GM19438 (cell line): ENCODE results near the gene MDM2.

Experiments
- ATAC-seq: cut with Tn5 transposase; IDR thresholded peaks from one replicate; pipeline ENCODE4 v1.9.1; 2021; ENCODE audit warnings: low read depth; ENCODE audit not compliant: unreplicated experiment

The MDM2 gene

DNA sequence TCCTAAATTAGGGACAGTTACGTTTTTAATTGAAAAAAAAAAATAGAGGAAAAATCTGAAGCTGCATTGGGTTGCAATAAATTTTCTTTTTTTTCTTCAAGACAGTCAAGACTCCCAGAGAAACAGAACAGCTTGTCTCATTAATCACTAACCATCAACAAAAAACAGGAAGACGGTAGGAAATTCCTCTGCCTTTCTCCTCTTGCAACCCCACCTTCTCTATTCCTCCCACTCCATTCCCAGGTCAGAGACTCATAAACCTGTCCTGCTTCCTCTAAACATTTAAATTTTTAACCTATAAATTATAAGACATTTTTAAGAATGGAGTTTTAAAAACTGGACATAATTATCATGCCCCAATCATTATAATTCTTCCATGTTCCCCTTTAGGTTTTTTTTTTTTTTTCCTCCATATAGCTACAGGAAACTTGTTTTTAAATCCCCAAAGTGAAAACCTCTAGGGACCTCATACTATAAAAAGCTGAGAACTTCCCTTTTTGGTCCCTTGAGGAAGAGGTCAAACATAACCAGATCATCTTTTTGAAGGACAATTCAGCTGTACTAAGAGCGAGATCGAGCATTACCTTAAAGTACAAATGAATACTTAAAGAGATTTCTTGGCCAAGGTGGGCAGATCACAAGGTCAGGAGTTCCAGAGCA is 89.0 kb downstream of the MDM2 start:
- ATAC-seq: no peak

DNA sequence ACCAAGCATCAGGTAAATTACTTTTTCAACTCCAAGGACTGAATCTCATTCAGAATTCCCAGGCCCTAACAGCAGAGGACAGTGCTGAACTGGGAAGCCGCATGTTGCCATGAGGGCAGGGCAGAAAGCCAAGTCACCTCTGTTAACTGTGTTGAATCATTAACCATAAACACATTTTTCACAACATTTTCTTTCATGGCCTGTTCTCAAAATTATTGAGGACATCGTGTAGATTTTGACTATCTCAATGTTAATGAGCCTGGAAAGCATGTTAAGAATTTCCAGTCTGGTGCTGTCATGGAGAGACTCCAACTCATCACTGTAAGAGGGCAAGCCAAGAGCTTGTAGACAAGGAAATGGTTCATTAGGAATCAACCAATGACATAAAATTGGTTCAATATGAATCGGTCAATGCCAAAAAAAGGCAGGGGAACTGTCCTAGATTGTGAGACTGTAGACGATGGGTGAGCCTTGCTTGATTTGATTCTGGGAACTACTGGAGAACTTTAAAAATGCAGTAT is 91.3 kb downstream of the MDM2 start:
- ATAC-seq: no peak

DNA sequence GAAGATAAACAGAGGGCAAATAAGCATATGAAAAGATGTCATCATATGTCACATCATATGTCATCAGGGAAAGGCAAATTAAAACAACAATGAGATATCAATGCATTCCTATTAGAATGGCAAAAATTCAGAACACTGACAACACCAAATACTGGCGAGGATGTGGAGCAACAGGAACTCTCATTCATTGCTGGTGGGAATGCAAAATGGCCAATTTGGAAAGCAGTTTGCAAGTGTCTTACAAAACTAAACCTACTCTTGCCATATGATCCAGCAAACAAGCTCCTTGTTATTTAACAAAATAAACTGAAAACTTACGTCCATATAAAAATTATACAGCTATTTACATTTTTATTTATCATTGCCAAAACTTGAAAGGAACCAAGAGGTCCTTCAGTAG is 92.3 kb downstream of the MDM2 start:
- ATAC-seq: no peak
